ENCODE results near the gene DNAJB9.

Gene DNAJB9

GRCh38 chr7:108572480-108572879, 2.8 kb downstream of the DNAJB9 start:
- H3K4me3 ChIP-seq (ENCODE audit: low read depth, low read length): no peak overlapping the region
- TF ChIP-seq CTCF (IDR thresholded peaks at IDR 0.05; ENCODE audit: borderline replicate concordance, insufficient read depth, low read depth, low read length): no peak

DNA sequence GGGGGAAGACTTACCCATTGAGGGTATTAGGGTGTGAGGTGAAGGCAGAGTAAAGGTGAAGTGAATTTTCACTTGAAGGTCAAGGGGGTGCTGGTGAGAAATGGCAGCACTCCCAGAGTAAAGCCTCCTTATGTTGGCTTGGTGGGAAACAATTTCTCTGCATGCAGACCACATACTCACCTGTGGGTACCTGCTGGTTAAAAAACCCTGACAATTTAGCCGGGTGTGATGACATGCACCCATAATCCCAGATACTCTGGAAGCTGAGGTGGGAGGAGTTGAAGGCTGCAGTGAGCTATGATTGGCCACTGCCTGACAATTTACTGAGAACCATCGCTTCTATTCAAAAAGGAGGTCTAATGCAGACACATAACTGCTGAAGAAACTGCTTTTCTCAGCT, 5.5 kb downstream of the DNAJB9 start:
- TF ChIP-seq CTCF (IDR thresholded peaks at IDR 0.05; ENCODE audit: borderline replicate concordance, insufficient read depth, low read depth, low read length): no peak
- no peak overlapping the region for H3K4me3 ChIP-seq (ENCODE audit: low read depth, low read length)

DNA sequence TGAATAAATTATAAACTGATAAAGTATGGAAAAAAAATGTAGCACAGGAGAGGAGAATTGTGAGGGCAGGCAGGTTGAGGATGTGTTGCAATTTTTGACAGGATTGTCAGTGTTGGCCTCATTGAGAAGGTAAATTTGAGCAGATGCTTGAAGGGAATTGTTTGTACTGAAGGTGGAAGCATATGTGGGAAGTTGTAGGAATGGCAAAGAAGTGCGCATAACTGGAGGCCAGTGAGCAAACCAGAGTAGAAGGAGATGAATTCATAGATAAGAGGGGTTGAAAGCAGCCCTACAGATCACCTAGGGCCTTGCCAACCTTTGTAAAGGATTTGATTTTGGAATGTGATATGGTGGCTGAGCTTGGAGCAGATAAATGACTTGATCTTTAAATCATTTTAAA, 6.4 kb downstream of the DNAJB9 start:
- TF ChIP-seq CTCF (IDR thresholded peaks at IDR 0.05; ENCODE audit: borderline replicate concordance, insufficient read depth, low read depth, low read length): no peak
- no peak overlapping the region for H3K4me3 ChIP-seq (ENCODE audit: low read depth, low read length)

GRCh38 chr7:108578937-108579336, 9.3 kb downstream of the DNAJB9 start:
- TF ChIP-seq CTCF (IDR thresholded peaks at IDR 0.05; ENCODE audit: borderline replicate concordance, insufficient read depth, low read depth, low read length): no peak
- no peak overlapping the region for H3K4me3 ChIP-seq (ENCODE audit: low read depth, low read length)

GRCh38 chr7:108580298-108580697, 10.6 kb downstream of the DNAJB9 start:
- TF ChIP-seq CTCF (IDR thresholded peaks at IDR 0.05; ENCODE audit: borderline replicate concordance, insufficient read depth, low read depth, low read length): no peak
- H3K4me3 ChIP-seq (ENCODE audit: low read depth, low read length): no peak overlapping the region

DNA sequence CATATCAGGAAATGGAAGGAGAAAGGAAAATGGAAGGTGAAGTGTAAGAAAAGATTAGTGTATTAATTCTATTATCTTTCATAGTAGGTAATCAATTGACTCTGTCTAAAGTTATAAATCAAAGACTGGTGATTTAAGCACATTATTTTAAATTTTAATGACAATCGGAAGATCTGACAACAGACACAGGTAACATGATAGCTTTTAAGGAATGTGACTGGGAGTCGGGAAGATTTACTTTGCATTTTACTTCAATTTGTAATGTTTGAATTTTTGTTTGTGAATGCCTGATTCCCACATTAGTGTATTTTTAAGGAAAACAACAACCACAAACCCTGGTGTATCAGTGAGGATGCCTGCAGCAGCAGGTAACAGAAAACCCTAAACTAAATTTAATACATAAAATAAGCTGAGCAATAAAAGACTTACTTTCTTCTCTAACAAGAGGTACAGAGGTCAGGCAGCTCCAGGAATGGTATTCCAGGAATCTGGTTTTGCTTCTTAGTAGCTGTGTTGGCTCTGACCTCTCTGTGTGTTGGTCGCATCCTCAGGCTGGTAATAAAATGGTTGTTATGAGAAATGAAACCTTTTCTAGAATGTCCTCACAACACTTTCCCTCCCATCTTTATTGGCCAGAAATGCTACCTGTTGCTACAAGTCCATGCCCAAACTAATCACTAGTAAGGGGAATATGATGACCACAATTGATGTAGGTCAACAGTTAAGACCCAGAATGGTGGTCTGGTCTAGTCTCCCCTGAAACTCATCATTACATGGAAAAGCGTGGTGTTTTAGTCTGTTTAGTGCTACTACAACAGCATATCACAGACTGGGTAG, 12.2 kb downstream of the DNAJB9 start:
- no peak overlapping the region for H3K4me3 ChIP-seq (ENCODE audit: low read depth, low read length)
- TF ChIP-seq CTCF (IDR thresholded peaks at IDR 0.05; ENCODE audit: borderline replicate concordance, insufficient read depth, low read depth, low read length): no peak

- TF ChIP-seq CTCF (IDR thresholded peaks at IDR 0.05; ENCODE audit: borderline replicate concordance, insufficient read depth, low read depth, low read length): no peak
- H3K4me3 ChIP-seq (ENCODE audit: low read depth, low read length): no peak overlapping the region
Observed at GRCh38 chr7:108584211-108584610, 14.5 kb downstream of the DNAJB9 start.

Data from GM12875 (cell line).